Measurements from ENCODE around the gene CCDC175. TPM values are rescaled to one million over a fixed set of nuclear protein-coding genes. Genes with fewer than 3 reads are reported as not detected.

Gene CCDC175
- total RNA-seq, 1 donor from 2014 or later, result not detected

DNA sequence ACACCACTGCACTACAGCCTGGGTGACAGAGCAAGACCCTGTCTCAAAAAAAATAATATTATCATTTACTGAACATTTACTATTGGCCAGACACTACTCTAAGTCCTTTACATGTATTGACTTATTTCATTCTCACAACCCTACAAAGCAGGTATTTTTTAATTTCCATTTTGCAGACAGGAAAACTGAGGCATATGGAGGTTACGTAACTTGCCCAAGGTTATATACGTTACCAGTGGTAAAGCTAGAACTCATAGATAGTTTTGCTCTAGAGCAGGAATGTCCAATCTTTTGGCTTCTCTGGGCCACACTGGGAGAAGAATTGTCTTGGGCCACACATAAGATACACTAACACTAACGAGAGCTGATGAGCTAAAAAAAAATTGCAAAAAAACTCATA, 98.1 kb downstream of the CCDC175 start:
- H3K4me3 ChIP-seq (ENCODE audit: low read depth, low read length), result no peak overlapping the region
- DNase-seq (ENCODE audit: low read depth), result no peak
- TF ChIP-seq, protein P1, sequence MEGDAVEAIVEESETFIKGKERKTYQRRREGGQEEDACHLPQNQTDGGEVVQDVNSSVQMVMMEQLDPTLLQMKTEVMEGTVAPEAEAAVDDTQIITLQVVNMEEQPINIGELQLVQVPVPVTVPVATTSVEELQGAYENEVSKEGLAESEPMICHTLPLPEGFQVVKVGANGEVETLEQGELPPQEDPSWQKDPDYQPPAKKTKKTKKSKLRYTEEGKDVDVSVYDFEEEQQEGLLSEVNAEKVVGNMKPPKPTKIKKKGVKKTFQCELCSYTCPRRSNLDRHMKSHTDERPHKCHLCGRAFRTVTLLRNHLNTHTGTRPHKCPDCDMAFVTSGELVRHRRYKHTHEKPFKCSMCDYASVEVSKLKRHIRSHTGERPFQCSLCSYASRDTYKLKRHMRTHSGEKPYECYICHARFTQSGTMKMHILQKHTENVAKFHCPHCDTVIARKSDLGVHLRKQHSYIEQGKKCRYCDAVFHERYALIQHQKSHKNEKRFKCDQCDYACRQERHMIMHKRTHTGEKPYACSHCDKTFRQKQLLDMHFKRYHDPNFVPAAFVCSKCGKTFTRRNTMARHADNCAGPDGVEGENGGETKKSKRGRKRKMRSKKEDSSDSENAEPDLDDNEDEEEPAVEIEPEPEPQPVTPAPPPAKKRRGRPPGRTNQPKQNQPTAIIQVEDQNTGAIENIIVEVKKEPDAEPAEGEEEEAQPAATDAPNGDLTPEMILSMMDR (conservative IDR thresholded peaks at IDR 0.05; ENCODE audit: low read depth, low read length), result no peak

DNA sequence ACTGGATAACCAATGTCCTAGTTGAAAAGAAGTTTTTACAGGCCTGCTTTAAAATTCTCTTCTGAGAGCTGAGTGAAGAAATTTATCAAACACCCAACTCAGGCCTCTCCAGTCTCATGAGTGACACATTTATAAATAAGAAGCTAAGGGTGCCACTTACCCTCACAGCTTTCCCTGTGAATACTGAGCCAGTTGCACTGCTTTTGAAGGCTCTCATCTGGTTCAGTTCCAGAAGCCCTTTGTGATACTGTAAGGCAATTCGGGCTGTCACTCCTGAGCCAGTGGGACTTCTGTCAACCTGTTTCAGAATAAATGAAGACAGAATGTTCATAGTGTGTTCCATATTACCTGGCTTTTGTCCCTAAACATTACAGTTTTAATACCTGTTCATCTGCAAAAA, 100.9 kb downstream of the CCDC175 start:
- H3K4me3 ChIP-seq (ENCODE audit: low read depth, low read length), result no peak overlapping the region
- DNase-seq (ENCODE audit: low read depth), result no peak
- TF ChIP-seq, protein P1 (conservative IDR thresholded peaks at IDR 0.05; ENCODE audit: low read depth, low read length), result no peak

DNA sequence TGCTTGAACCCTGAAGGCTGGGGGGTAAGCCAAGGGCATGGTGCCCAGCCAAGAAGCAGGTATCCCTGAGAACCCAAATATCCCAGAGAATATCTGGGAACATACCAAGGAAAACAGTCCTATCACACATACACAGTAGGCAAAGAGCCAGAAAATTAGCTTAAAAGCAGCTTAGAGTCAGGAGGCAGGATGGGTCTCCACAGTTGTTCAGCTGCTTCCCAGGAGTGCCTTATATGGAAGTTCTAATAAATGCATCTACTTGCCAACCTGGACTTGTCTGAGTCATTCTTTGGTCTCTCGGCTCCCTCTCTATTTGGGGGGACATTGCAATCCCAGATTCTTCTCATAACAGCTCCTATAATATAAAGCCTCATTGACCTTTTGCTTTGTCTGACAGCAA, 102.4 kb downstream of the CCDC175 start:
- DNase-seq (ENCODE audit: low read depth), result no peak
- no peak overlapping the region for H3K4me3 ChIP-seq (ENCODE audit: low read depth, low read length)
- TF ChIP-seq, protein P1 (conservative IDR thresholded peaks at IDR 0.05; ENCODE audit: low read depth, low read length), result no peak

DNA sequence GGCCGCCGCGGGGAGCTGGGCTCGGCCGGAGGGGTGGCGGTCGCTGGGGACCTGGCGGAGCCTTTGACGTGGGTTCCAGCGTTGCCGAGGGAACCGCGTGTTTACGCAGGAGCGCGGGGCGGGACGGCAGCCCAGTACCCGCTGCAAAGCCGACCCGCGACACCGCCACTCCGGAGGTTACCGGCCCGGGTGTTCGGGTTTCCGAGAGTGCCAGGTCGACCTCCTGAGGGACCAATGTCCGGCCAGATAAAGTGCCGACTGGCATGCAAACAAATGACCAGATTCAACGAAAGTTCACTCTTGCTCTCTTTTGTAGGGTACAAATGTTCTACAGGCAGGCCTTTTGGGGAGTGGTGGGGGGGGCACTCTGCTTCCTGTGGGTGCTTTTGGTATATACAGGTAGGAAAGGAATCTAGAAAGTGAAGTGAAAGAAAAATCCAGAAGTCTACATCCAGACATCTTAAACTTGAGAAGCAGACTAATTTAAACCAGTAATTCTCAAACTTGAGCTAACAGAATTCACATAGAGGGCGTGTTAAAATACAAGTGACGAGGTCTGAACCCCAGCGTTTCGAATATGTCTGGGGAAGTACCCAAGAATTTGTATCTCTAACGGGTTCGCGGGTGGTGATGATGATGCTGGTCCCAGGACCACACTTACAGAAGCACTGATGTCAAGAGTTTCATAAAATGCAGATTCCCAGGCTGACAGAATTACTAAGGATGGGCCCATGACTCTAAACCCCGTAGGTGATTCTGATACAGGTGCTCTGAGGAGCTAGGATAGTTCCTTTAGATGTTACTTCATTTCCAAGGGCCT, 111.1 kb downstream of the CCDC175 start, which contains the start of gene GPR135:
Gene GPR135 (minus strand): TSS at position 65 of the 820 bp plus-strand sequence. CDS start 154 bp downstream, outside the sequence.
- no peak for DNase-seq (ENCODE audit: low read depth)
- TF ChIP-seq, protein P1 (conservative IDR thresholded peaks at IDR 0.05; ENCODE audit: low read depth, low read length), result no peak

DNA sequence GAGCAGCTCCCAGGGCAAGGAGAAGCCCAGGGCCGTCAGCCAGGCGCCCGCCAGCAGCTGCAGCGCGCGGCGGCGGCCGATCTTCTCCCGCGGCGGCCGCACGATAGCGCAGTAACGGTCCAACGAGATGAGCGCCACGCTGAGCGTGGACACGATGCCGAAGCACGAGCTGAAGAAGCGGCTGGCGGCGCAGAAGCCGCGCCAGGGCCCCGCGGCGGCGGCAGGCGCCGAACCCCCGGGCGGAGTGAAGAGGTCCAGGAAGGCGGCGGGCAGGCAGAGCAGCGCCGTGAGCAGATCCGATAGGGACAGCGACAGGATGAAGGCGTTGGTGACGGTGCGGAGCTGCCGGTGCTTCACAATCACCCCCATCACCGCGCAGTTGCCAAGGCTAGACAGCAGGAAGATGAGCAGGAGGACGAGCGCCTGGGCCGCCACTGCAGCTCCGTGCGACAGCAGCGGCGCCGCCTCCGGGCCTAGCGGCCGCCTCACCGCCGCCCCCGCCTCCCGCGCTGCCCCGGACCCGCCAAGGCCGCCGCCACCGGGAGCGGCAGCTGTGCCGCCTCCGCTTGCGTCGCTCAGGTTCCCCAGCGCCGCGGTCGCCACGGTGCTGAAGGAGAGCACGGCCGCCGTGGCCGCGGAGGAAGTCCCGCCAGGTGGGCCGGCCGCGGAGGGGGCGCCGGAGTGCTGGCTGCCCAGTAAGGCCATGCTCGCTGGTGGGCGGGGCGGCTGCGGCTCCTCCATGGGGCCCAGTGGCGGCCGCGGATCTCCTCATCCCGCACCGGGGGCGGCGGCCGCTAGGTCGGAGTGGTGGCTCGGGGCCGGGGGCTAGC, 111.9 kb downstream of the CCDC175 start:
- peak overlapping the region; percentile 52 for H3K4me3 ChIP-seq (ENCODE audit: low read depth, low read length)
- TF ChIP-seq, protein P1 (conservative IDR thresholded peaks at IDR 0.05; ENCODE audit: low read depth, low read length), result no peak
- no peak for DNase-seq (ENCODE audit: low read depth)

More for the DNA sequence above, 111.1 kb downstream of the CCDC175 start, which contains the start of gene GPR135:
- peak within 1 kb of the TSS; percentile 52 for H3K4me3 ChIP-seq (ENCODE audit: low read depth, low read length)

DNA sequence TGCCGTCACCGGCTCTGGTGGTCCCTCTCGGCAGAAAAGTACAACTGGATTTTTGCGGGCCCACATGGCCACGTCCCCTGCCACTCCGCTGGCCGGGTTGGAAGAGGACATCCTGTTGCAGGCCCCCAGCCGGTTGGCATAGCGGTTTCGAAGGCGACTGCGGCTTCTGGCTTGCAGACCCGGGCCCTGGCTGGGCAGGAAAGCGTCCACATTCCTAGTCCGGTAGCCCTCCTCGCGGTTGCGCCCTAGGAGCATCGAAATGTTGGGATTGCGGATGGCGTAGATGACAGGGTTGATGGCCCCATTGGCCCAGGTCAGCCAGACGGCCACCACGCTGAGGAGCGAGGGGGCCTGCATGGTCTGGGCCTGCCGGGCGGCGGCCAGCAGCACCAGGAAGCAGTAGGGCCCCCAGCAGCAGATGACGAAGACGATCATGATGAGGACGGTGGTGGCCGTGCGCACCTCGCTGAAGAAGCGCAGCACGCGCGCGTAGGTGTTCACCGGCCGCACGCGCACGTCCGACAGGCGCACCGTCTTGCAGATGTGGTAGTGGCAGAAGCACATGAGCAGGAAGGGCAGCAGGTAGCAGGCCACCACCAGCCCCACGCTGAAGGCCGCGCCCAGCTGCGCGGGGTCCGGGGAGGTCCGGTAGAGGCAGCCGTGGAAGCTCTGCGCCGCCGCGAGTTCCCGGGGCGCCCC, 112.7 kb downstream of the CCDC175 start:
- peak overlapping the region; percentile 52 for H3K4me3 ChIP-seq (ENCODE audit: low read depth, low read length)
- TF ChIP-seq, protein P1 (conservative IDR thresholded peaks at IDR 0.05; ENCODE audit: low read depth, low read length), result no peak
- no peak for DNase-seq (ENCODE audit: low read depth)
